Measurements from ENCODE around the gene DNPH1.

DNPH1 gene

DNA sequence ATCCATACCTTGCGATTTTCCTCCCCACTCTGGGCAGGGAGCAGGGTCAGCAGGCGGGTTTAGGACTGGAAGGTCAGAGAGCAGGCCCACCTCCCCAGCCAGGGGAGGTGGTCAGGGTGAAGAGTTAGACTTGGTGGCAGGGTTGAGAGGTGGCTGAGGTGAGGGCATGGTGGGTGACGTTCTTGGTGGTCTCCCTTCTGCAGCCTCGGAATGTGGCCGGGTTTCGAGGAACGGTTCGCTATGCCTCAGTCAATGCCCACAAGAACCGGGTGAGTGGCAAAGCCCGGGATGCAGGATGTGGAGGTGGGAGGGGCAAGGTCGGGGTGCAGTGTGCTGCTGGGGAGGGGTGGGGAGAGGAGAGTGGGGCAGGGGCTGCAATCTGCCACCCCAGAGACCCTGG, 25.6 kb upstream of the DNPH1 start:
- TF ChIP-seq, protein P1, sequence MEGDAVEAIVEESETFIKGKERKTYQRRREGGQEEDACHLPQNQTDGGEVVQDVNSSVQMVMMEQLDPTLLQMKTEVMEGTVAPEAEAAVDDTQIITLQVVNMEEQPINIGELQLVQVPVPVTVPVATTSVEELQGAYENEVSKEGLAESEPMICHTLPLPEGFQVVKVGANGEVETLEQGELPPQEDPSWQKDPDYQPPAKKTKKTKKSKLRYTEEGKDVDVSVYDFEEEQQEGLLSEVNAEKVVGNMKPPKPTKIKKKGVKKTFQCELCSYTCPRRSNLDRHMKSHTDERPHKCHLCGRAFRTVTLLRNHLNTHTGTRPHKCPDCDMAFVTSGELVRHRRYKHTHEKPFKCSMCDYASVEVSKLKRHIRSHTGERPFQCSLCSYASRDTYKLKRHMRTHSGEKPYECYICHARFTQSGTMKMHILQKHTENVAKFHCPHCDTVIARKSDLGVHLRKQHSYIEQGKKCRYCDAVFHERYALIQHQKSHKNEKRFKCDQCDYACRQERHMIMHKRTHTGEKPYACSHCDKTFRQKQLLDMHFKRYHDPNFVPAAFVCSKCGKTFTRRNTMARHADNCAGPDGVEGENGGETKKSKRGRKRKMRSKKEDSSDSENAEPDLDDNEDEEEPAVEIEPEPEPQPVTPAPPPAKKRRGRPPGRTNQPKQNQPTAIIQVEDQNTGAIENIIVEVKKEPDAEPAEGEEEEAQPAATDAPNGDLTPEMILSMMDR (IDR thresholded peaks at IDR 0.05; ENCODE audit: low read depth, low read length) = no peak
- in situ Hi-C loops (cut with HindIII; ENCODE audit: low sequenced_read_pairs) = no loop called here
- no peak for DNase-seq (ENCODE audit: low read depth, low spot score)
- no peak overlapping the region for H3K4me3 ChIP-seq (ENCODE audit: low read depth, low read length)

DNA sequence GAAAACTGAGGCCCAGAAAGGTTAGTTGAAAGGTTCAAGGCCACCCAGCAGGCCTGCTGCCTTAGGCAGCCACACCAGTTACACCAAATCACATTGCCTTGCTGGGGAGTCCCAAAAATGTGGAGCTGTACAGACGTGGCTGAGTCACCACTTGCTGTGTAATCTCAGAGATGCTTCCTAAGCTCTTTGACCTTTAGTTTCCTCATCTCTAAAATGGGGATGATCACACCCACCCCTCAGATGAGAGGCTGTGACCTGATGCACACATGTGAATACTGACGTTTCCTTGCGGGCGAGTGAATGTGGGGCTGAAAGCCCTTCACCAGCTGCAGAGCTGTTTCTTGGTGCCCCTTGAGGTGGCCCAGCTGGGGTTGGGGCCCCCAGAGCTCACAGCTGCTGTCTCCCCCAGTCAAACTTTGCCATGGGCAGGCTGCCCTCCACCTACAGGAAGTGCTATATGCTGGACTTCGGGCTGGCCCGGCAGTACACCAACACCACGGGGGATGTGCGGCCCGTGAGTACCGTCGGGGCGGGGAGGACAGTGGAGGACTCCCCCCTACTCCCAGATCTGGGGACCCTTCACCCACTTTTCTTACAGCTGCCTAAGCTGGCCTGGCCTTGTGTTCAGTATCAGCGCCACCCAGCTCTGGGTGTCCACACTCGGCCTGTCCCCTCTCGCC, 25.0 kb upstream of the DNPH1 start:
- no peak overlapping the region for H3K4me3 ChIP-seq (ENCODE audit: low read depth, low read length)
- in situ Hi-C loops (cut with HindIII; ENCODE audit: low sequenced_read_pairs) = no loop called here
- TF ChIP-seq, protein P1 (IDR thresholded peaks at IDR 0.05; ENCODE audit: low read depth, low read length) = no peak
- no peak for DNase-seq (ENCODE audit: low read depth, low spot score)

DNA sequence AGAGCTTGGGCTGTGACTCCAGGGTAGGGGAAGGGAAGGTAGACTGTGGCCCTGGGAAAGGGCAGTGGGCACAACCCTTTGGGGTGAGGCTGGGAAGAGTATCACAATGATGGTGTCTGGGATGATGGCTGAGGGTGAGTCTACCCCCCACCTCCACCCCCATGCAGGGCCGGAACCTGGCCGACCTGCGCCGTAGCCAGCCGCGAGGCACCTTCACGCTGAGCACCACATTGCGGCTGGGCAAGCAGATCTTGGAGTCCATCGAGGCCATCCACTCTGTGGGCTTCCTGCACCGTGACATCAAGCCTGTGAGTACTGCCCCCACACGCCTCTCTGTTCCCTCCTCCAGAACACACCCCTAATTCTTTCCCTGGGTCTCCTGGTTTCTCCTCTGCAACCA, 24.1 kb upstream of the DNPH1 start:
- in situ Hi-C loops (cut with HindIII; ENCODE audit: low sequenced_read_pairs) = no loop called here
- TF ChIP-seq, protein P1 (IDR thresholded peaks at IDR 0.05; ENCODE audit: low read depth, low read length) = no peak
- DNase-seq (ENCODE audit: low read depth, low spot score) = no peak
- no peak overlapping the region for H3K4me3 ChIP-seq (ENCODE audit: low read depth, low read length)

DNA sequence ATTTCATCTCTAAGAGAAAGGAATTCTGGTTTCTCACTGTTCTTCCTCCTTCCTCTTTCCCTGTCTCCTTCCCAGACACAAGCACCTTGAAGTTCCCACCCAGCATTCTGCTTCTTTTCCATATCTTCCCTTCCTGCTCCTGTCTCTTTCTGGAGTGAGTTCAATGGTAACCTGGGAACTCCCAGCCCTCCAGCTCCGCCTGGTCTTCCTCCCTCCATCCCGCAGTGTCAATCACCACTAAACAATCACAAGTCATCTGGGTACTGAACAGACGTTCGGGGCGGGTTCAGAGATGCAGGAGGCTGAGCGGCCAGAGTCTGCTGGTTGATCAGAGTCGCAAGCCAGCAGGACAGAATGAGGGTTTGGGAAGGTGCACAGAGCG, 21.7 kb upstream of the DNPH1 start:
- no peak for DNase-seq (ENCODE audit: low read depth, low spot score)
- H3K4me3 ChIP-seq (ENCODE audit: low read depth, low read length) = no peak overlapping the region
- in situ Hi-C loops (cut with HindIII; ENCODE audit: low sequenced_read_pairs) = no loop called here
- TF ChIP-seq, protein P1 (IDR thresholded peaks at IDR 0.05; ENCODE audit: low read depth, low read length) = no peak

DNA sequence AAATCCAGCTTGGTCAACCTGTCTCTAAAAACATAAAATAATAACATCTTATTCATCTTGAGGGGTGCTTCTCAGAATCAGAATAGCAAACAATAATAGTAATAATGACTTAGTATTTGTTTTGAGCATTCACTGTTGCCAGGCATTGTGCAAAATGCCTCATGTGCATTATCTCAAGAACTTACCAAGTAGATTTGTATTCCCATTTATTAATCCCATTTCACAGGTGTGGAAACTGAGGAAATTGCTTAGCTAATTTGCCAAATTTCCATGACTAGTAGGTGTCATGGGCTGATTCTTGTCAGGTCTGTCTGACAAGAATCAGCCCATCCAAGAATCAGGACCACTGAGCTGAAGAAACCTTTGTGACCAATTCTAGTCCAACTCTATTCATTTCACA, 19.5 kb upstream of the DNPH1 start:
- TF ChIP-seq, protein P1 (IDR thresholded peaks at IDR 0.05; ENCODE audit: low read depth, low read length) = no peak
- H3K4me3 ChIP-seq (ENCODE audit: low read depth, low read length) = no peak overlapping the region
- in situ Hi-C loops (cut with HindIII; ENCODE audit: low sequenced_read_pairs) = no loop called here
- no peak for DNase-seq (ENCODE audit: low read depth, low spot score)

DNA sequence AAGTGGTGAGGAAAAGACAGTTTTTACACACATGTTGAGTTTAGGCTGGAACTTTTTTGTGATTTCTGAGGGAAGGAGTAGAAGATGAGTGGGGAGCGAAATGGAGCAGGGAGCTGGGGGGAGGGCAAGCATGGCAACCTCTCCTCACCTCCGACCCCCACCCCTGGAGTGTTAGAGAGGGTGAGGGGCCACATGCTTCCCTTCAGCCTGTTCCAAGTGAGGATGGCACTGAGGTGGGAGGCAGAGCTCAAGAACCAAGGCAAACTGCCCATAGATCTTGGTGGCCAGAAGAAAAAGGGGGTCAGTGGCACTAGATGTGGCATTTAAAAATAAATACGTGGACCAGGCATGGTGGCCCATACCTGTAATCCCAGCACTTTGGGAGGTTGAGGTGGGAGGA, 18.8 kb upstream of the DNPH1 start:
- in situ Hi-C loops (cut with HindIII; ENCODE audit: low sequenced_read_pairs) = no loop called here
- no peak overlapping the region for H3K4me3 ChIP-seq (ENCODE audit: low read depth, low read length)
- TF ChIP-seq, protein P1 (IDR thresholded peaks at IDR 0.05; ENCODE audit: low read depth, low read length) = no peak
- DNase-seq (ENCODE audit: low read depth, low spot score) = no peak

Measured in astrocyte of the spinal cord (primary cell).